HG03457 (cell line): ENCODE data around the gene MCOLN3.
"Not testable (repeated sequence)": the region's sequence is repeated elsewhere in the genome, so short reads cannot be mapped to it uniquely, and the experiment has no call there.

Experiments
- ATAC-seq: cut with Tn5 transposase; IDR thresholded peaks from one replicate; pipeline ENCODE4 v1.9.1; 2021; ENCODE audit warnings: moderate number of reproducible peaks; ENCODE audit not compliant: unreplicated experiment

The MCOLN3 gene

GRCh38 chr1:84995484-84996334 lies 52.6 kb downstream of the MCOLN3 start:
- no peak for ATAC-seq

- peak; percentile 34 for ATAC-seq
Observed at GRCh38 chr1:84991097-84991920, 57.0 kb downstream of the MCOLN3 start.

- ATAC-seq: peak; percentile 55
Observed at GRCh38 chr1:84988588-84988987, 59.7 kb downstream of the MCOLN3 start.

- ATAC-seq: not testable (repeated sequence)
Observed at GRCh38 chr1:84986561-84986960, 61.7 kb downstream of the MCOLN3 start.

DNA sequence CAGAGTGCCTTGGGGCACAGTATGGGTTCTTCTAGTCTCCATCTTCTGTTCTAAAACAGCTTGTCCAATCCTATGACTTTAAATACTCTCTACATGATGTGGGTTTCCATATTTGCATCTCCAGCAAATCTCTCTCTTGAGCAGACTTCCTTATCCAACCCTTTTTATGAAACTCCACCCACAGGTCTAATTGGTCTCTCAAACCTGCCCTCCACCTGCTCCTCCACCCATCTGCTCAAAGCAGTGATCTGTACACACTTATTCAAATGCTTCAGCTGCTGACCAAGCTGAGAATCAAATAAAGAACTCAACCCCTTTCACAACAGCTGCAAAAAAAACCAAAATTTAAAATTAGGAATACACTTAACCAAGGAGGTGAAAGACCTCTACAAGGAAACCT lies 62.9 kb downstream of the MCOLN3 start:
- no peak for ATAC-seq

DNA sequence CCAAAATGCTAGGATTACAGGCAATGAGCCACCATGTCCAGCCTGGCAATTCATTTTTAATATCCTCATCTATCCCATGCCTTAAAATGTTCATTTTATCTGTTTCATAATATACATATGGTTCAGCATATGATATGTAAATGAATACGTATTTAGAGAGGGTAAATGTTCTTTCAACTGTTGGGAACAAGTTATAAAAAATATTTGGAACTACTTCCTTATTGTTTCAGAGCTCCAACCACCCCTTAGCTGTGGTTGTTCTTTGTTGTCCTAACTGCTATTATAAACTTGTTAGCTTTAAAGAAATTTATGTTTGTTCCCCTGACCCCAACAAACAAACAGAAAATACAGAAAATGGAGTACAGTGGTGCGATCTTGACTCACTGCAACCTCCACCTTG lies 65.9 kb downstream of the MCOLN3 start:
- no peak for ATAC-seq

- ATAC-seq: peak; percentile 30
Observed at GRCh38 chr1:84975035-84975434, 73.3 kb downstream of the MCOLN3 start.

- peak; percentile 29 for ATAC-seq
Observed at GRCh38 chr1:84973498-84974334, 74.6 kb downstream of the MCOLN3 start.

DNA sequence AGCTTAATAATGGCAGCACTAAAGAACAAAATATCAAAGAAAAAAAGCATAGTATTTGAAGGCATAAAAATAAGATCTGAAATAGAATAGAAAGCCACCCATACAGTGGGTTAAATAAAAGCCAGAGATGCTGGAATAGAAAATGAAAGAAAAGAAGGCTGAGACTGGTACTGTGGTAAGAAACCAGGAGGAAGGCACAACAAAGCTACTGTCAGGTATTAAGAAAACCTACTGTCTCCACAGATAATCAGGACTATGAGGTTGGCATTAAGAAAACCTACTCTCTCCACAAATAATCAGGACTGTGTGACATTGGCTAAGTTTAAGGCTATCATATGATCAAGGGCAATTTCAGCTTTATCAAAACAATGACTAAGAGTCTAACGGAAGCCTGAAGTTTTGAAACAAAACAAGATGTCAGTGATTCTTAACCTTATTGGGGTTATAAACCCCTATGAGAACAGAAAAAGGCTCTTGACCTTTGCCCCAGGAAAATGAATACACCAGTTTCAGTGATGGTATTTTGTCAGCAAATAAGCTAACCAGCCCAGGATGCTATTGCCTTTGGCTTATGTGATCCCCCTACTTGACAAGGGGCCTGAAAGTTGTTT lies 75.8 kb downstream of the MCOLN3 start:
- peak; percentile 31 for ATAC-seq

DNA sequence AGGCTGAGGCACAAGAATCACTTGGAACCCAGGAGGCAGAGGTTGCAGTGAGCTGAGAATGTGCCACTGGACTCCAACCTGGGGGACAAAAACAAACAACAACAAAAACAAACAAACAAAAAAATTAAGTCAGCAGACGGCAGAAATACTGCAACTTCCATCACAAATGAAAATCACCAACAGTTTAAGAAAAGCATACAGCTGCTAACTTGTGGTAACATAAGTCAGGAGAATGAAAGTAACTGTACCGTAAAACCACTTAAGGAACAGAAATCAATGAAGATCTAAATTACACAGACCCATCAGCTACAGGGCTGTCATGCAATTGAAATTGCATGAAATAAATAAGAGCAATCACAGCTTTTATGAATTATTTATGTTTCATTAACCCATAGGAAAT lies 76.3 kb downstream of the MCOLN3 start:
- peak; percentile 30 for ATAC-seq

DNA sequence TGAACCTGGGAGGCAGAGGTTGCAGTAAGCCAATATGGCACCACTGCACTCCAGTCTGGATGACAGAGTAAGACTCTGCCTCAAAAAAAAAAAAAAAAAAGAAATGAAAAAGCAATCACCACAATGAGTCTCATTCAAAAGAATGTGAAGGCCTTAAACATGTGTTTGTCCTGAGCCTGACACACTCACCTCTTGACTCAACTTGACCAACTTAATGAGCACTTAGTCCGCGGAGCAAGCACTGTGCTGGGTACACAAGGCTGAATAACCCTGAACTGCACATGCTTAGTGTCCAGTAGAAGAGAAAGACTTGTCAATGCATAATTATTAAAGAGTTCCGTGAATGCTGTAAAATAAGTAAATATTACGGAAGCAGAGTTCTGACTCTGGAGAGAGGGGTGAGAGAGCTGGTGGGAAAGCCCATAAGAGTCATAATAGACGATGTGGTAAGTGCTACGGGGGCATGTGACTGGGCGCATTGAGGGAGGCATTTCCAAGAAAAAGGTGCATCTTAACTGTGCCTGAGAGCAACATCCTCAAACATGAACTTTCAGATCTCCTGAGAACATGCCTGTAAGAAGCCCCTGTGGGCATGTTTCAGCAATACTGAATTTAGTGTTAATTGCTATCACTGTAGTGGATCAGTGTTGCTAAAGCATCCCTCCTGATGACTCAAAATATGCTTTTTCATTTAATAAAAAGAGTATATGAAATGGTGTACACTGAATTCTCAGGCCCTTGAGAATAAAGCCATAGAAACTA lies 78.6 kb downstream of the MCOLN3 start:
- peak; percentile 42 for ATAC-seq

DNA sequence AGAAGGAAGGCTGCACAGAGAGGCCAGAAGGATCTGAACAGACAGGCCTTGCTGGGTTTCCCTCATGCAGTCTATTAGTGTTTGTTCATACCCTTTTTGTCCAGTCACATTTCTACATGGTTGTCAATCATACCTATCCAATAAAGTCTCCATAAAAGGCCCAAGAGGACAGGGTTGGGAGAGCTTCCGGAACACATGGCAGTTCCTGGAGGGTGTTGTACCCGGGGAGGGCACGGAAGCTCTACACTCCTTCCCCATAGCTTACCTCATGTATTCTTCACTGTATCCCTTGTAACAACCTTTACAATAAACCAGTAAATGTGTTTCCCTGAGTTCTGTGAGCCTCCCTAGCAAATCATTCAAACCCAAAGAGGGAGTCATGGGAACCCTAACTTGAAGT lies 79.4 kb downstream of the MCOLN3 start:
- ATAC-seq: no peak

- no peak for ATAC-seq
Observed at GRCh38 chr1:84968101-84968500, 80.2 kb downstream of the MCOLN3 start.
